Ovary (tissue), 9 donors: ENCODE results near the gene PRAME. TPM values are rescaled to one million over a fixed set of nuclear protein-coding genes. Genes with fewer than 3 reads are reported as not detected.

Experiments
- DNase-seq, 5 donors: peaks; one replicate each; pipeline ENCODE4 v3.0.0-alpha.2; 2019 to 2020
- H3K27ac ChIP-seq, 2 donors: fragments of 200-600 bp; one replicate each; pipeline versions ENCODE4 v1.5.1 to v1.8.0; 2019 to 2022
- H3K27me3 ChIP-seq: fragments of 200-600 bp; one replicate; pipeline ENCODE4 v1.8.0; 2022
- H3K36me3 ChIP-seq: fragments of 200-600 bp; sonication (generic); one replicate; pipeline ENCODE4 v1.5.1; 2019
- H3K4me1 ChIP-seq: one replicate; pipeline ENCODE4 v1.8.1; 2013; ENCODE audit warnings: mild to moderate bottlenecking, moderate library complexity; ENCODE audit not compliant: insufficient read depth
- H3K4me3 ChIP-seq: fragments of 200-600 bp; sonication (generic); one replicate; pipeline ENCODE4 v1.5.1; 2017
- H3K9me3 ChIP-seq, 2 donors: fragments of 200-600 bp in 1 of 2; sonication (generic) in 1 of 2; one replicate each; pipeline versions ENCODE4 v1.5.1 to v1.8.1; 2013 to 2019; ENCODE audit warnings: mild to moderate bottlenecking in 1 of 2, moderate library complexity in 1 of 2
- CTCF ChIP-seq, 3 donors: fragments of 450-650 bp in 2 of 3; fragments of 200-600 bp in 1 of 3; IDR thresholded peaks; one replicate each; pipeline versions ENCODE4 v1.5.1 to v1.8.0; 2016 to 2022; ENCODE audit warnings: antibody characterized with exemption in 3 of 3, mild to moderate bottlenecking in 1 of 3
- EP300 ChIP-seq: sonication (generic); formaldehyde crosslinking; IDR thresholded peaks from one replicate; pipeline ENCODE4 v1.6.1; 2017; ENCODE audit warnings: antibody characterized with exemption
- POLR2A ChIP-seq: fragments of 450-650 bp; IDR thresholded peaks from one replicate; pipeline ENCODE4 v1.6.1; 2017; ENCODE audit warnings: antibody characterized with exemption, mild to moderate bottlenecking, moderate library complexity
- WGBS, 3 donors: extraction: QIAGEN DNeasy Blood & Tissue Kit in 1 of 3; methylation state at CpG; one replicate each; pipeline versions ENCODE4 v1.1.5 to v1.1.7; 2013 to 2017; 5-methylcytosine and 5-hydroxymethylcytosine counted together
- intact Hi-C, 4 donors: fragments of 100-400 bp; cut with DNase I; formaldehyde crosslinking; loops; one replicate each; pipeline versions ENCODE4 v1.11.0 to v1.15.1; 2022 to 2023
- polyA plus RNA-seq, 2 donors: library from polyadenylated mRNA; stranded (reverse); fragments of 200-250 nt in 1 of 2; fragments of 350-450 nt in 1 of 2; fragmentation: Illumina TruSeq in 1 of 2; extraction: RNeasy Lipid Tissue Mini Kit (QIAGEN cat#74804) in 1 of 2; gene quantifications; one replicate each; pipeline ENCODE4 v1.2.3, GENCODE V29; 2013 to 2014
- total RNA-seq, 7 donors: library from RNA; depleted of rRNA in 2 of 7; stranded (reverse); fragments of >200 nt in 2 of 7; fragmentation: NEBNext Ultra II Directional in 3 of 7; extraction: Animal tissue kit (Norgen Biotek cat#: 25700) in 3 of 7; gene quantifications; one replicate each; pipeline versions ENCODE4 v1.1.0 to v1.2.4, GENCODE V29; 2016 to 2023
- donor health status: DM: no; HTN: no; CAD: no; lungs with moderate emphysema.
- donor health status: DM: no; HTN: no; CAD: no.
- donor health status: Bipolar disorder and iron deficiency.
- donor health status: DM: yes; HTN: yes; CAD: no.
- donor health status: DM: no; HTN: no; CAD: no.
- donor health status: DM: yes; HTN: yes; CAD: no.

Gene PRAME
- total and polyA plus RNA-seq, 9 donors: 1.3 to 18.0 (median 2.8) TPM

GRCh38 chr22:22554587-22555284 is 4.3 kb downstream of the PRAME start:
- no peaks in the 10 kb centered on the region for H3K36me3 ChIP-seq
- TF ChIP-seq POLR2A (no peak), EP300 (no peak), CTCF (IDR thresholded peaks at IDR 0.05) (no peak)
- no peak for DNase-seq
- 81 to 88% (median 85%) methylated on average over 4 of the region's 4 CpGs for WGBS, 3 donors
- no peak overlapping the region for H3K27ac ChIP-seq
- H3K4me3 ChIP-seq: no peak overlapping the region
- H3K27me3 ChIP-seq: no peaks in the 10 kb centered on the region
- H3K4me1 ChIP-seq: no peaks in the 10 kb centered on the region
- intact Hi-C loops: no loop called here
- H3K9me3 ChIP-seq: no peaks in the 10 kb centered on the region

- no peak for DNase-seq
- no peak overlapping the region for H3K4me3 ChIP-seq
- no peak for TF ChIP-seq EP300
- TF ChIP-seq CTCF (IDR thresholded peaks at IDR 0.05): no peak
- no peak for TF ChIP-seq POLR2A
- H3K36me3 ChIP-seq: no peaks in the 10 kb centered on the region
- H3K9me3 ChIP-seq: no peaks in the 10 kb centered on the region
- 47 to 56% (median 53%) methylated on average over 8 of the region's 8 CpGs for WGBS, 3 donors
- no peak overlapping the region for H3K27ac ChIP-seq
- no peaks in the 10 kb centered on the region for H3K4me1 ChIP-seq
- no peaks in the 10 kb centered on the region for H3K27me3 ChIP-seq
- intact Hi-C loops: no loop called here
Observed at GRCh38 chr22:22553735-22554586, 5.1 kb downstream of the PRAME start.

GRCh38 chr22:22553141-22553540 is 5.9 kb downstream of the PRAME start:
- DNase-seq: no peak
- Histone ChIP-seq H3K27me3 (no peaks in the 10 kb centered on the region), H3K9me3 (no peaks in the 10 kb centered on the region), H3K4me1 (no peaks in the 10 kb centered on the region), H3K4me3 (no peak overlapping the region), H3K36me3 (no peaks in the 10 kb centered on the region), H3K27ac (no peak overlapping the region)
- 78 to 92% (median 81%) methylated on average over 1 of the region's 1 CpG for WGBS, 3 donors
- intact Hi-C loops: no loop called here
- TF ChIP-seq POLR2A (no peak), CTCF (IDR thresholded peaks at IDR 0.05) (no peak), EP300 (no peak)

GRCh38 chr22:22552630-22553029 is 6.4 kb downstream of the PRAME start:
- H3K27ac ChIP-seq: no peak overlapping the region
- TF ChIP-seq EP300 (no peak), POLR2A (no peak), CTCF (IDR thresholded peaks at IDR 0.05) (no peak)
- WGBS, 3 donors: 59 to 77% (median 64%) methylated on average over 4 of the region's 4 CpGs
- H3K27me3 ChIP-seq: no peaks in the 10 kb centered on the region
- H3K4me3 ChIP-seq: no peak overlapping the region
- DNase-seq: no peak
- H3K36me3 ChIP-seq: no peaks in the 10 kb centered on the region
- intact Hi-C loops: no loop called here
- no peaks in the 10 kb centered on the region for H3K9me3 ChIP-seq
- H3K4me1 ChIP-seq: no peaks in the 10 kb centered on the region
